Tongue (tissue), 2 donors: Measurements from ENCODE around the gene ZNF573. TPM values are rescaled to one million over a fixed set of nuclear protein-coding genes. Genes with fewer than 3 reads are reported as not detected.
A peak's percentile ranks its signal among the peaks of the same experiment; 100 is the strongest.
"Not testable (repeated sequence)": the region's sequence is repeated elsewhere in the genome, so short reads cannot be mapped to it uniquely, and the experiment has no call there.

Source experiments
- DNase-seq: peaks from one replicate; pipeline ENCODE4 v3.0.0-alpha.2; 2015
- total RNA-seq: library from RNA; depleted of rRNA; stranded (reverse); fragments of >200 nt; gene quantifications from one replicate; pipeline ENCODE4 v1.2.3, GENCODE V29; 2014

ZNF573 gene
- total RNA-seq: 26.8 TPM

DNA sequence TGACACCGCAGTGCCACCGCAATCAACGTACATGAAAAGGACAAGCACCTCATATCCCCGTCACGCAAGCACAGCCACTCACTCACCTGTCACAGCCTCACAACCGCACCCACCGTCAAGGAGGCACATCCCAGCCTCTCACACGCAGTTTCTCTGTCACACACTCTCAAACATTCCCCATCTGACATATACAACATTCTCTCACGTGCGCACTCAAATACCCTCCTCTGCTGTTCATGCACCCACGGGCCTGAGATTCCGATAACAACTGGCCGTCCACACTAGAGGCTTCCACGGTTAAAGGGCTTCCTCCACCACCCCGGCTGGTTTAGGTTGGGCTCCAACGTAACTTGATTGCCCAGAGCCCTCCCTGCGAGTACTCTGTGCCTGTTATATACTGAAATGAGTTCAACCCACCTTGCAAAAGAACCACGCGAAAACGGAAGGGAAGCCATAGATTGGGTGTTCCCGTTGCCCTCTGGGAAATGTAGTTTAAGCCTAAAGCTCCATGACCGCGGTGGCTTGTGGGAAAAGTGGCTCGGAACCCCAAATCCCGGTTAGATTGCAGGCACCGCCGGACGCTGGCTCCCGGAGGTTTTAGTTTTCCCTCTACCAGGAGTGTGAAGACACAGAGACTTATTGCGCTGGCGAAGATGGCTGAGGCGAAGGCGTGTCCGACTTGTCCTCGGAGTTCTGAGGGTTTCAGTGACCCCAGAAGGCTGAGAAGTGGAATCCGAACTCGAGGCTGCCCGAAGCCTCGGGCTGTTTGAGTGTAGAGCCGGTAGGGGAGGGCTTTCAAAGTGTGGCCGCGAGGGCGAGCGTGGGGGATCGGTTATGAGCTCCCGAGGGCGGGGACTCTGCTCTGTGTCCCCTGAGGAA lies at the start of gene ZNF573:
Gene ZNF573 (minus strand): TSS at position 460 of the 879 bp plus-strand sequence. CDS start 5,857 bp downstream, outside the sequence.
- peak; percentile 97 for DNase-seq

DNA sequence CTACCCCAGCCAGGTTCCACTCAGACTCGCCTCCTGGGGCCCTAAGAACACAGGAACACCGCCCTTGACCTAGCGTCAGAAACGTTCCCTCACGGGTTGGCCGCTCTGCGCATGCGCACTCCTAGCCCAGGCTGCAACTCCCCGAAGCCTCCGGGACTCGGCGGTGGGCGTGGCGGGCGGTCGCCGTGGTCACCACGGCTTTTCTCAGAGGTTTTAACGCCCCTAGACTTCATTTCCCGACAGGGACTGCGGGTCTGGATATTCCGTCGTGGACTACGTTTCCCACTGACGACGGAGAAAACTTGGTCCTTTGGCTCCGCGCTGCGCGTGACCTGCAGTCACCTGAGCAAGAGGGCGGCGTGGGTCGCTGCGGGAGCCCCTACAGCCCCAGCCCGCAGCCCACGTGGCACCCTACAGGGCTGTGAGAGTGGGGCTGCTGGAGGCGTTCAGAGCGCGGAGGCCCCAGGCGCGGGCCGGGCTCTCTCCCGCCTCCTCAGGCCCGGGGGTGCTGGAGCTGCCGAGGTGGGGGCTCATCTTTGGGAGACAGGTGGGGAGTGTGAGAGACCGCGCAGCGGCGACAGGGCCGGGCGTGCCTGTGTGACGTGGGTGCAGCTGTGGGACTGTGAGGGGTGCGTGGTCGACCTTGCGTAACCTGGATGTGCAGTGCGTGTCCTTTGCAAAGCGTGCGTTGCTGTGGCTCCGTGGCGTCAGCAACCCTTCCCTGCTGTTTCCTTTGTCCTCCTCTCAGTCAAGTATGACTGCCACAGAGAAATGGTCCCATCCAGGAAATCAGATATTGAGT lies 38.0 kb upstream of the ZNF573 start:
- DNase-seq: peak; percentile 94

- not testable (repeated sequence) for DNase-seq
Observed at GRCh38 chr19:37815611-37816010, 36.2 kb upstream of the ZNF573 start.

DNA sequence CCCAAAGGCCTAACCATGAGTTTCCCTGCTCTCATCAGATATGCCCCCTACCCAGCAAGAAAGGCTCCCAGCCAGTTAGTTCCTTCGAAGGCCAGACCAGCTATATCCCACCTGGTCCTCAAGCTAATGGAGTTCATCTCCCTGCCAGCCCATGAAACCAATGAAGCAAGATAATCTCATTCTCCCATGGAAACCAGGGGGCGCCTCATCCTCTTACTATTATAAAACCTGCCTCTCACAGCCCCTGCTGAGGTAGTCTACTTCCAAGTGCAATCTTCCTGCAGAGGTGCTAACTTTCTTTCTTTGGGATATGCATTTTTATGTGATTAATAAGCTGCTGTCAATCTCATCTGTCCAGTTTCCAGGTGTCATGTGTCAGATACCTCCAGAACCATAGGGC lies 34.0 kb upstream of the ZNF573 start:
- no peak for DNase-seq

DNA sequence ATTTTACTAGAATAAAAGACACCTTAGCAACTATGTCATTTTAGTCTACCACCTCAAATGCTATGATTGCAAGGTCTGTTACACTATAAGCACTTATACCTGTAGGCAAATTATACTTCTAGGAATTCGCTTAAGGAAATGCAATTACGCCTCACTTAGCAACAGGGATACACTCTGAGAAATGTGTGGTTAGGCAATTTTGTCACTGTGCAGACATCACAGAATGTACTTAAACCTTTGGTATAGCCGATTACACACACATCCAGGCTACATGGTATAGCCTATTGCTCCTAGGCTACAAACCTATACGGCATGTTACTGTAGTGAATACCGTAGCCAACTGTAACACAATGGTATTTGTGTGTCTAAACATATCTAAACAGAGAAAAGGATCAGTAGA lies 30.0 kb upstream of the ZNF573 start:
- no peak for DNase-seq

DNA sequence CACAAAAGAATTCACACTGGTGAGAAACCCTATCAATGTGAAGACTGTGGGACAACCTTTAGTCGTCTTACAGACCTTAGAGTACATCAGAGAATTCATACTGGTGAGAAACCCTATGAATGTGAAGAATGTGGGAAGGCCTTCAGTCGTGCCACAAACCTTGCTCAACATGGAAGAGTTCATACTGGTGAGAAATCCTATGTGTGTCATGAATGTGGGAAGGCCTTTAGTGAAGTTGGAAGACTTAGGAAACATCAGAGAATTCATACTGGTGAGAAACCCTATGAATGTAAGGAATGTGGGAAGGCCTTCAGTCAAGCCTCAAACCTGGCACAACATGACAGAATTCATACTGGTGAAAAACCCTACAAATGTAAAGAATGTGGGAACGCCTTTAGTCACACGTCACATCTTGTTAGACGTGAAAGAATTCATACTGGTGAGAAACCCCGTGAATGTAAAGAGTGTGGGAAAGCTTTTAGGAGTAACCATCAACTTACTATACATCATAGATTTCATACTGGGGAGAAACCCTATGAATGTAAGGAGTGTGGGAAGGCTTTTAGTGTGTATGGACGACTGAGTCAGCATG lies 24.0 kb upstream of the ZNF573 start:
- DNase-seq: no peak

DNA sequence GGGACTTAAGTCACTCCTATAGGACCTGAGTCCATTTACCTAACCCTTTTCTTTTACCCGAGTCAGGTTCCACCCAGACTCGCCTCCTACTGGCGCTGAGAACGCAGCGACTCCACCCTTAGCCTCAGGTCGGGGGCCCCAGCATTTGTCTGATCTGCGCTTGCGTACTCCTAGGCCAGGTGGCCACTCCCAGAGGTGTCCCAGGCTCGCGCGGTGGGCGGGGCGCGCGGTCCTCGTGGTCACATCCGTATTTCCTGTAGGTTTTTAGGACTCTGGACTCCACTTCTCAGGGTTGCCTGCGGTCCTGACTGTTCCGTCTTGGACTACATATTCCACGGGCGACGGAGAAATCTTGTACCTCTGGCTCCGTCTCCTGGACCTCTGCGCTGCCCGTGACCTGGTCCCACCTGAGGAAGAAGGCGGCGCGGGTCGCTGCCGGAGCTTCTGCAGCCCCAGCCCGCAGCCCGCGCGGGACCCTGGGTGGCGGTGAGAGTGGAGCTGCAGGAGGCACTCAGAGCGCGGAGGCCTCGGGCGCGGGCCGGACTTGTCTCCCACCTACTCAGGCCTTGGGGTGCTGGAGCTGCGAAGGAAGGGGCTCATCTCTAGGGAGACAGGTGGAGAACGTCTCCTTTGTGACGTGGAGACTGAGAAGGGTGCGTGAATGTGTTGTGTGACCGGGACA lies 11.0 kb upstream of the ZNF573 start:
- no peak for DNase-seq

GRCh38 chr19:37778613-37779126 lies 716 bp downstream of the ZNF573 start:
- no peak for DNase-seq

DNA sequence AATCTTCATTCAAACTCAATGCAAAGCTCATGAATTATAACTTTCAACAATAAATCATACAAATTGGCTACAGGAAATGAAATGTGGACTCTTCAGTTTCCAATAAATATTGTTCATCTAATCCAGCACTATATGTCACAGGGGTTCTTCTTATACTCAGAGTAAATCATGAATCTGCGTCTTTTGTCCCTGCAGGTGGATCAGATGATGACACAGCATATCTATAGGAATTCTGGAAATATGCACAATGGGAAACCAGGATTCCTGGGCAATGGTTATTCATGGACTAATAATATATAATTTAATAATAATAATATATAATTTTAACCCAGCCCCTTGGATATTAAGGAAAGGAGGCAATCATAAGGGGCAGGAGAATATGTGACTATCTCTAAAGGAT lies 8.4 kb downstream of the ZNF573 start:
- DNase-seq: no peak

GRCh38 chr19:37763488-37763887 lies 15.9 kb downstream of the ZNF573 start:
- no peak for DNase-seq

- not testable (repeated sequence) for DNase-seq
Observed at GRCh38 chr19:37757683-37758082, 21.7 kb downstream of the ZNF573 start.

- DNase-seq: no peak
Observed at GRCh38 chr19:37738371-37738770, 41.0 kb downstream of the ZNF573 start.

- peak; percentile 6 for DNase-seq
Observed at GRCh38 chr19:37725181-37725580, 54.2 kb downstream of the ZNF573 start.

DNA sequence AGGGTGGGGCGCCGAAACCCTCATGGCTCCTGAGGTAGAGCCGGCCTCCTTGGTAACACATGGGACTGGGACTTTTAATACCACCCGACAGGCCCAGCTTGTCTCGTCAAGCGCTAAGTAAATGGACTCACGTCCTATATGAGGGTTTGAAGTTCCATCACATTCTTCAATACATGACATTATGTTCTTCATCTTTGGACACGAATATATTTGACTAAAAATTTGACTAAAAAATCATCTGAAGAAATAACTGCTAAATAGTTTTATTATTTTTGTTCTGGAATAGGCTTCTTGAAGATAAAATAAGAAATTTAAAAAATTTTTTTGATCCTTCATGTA lies 59.5 kb downstream of the ZNF573 start:
- DNase-seq: no peak

GRCh38 chr19:37719111-37719926 lies 60.1 kb downstream of the ZNF573 start, which contains the start of gene ZNF607:
ZNF607 (minus strand) TSS chr19:37719761; CDS start chr19:37711618, 8,143 bp downstream.
- peak; percentile 98 for DNase-seq

GRCh38 chr19:37718304-37718703 lies 61.1 kb downstream of the ZNF573 start:
- DNase-seq: no peak

DNA sequence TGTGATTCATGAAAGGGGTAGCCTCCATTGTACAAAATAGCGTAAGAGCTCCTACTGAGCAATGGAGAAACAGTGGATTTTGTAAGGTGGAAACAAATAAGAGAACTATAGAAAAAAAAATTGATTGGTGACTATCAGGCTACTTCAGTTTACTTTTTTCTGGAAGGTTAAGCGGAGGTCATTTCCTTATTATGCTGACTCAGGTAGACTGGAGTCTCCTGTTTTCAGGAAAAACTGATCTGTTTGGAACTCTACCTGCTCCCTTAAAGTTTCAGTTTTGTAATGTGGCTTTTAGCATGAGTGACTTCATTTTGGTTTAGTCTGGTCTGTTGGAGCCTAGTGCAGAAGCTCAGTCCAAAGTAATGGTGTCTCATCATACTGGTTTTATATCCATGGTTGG lies 63.2 kb downstream of the ZNF573 start:
- no peak for DNase-seq

DNA sequence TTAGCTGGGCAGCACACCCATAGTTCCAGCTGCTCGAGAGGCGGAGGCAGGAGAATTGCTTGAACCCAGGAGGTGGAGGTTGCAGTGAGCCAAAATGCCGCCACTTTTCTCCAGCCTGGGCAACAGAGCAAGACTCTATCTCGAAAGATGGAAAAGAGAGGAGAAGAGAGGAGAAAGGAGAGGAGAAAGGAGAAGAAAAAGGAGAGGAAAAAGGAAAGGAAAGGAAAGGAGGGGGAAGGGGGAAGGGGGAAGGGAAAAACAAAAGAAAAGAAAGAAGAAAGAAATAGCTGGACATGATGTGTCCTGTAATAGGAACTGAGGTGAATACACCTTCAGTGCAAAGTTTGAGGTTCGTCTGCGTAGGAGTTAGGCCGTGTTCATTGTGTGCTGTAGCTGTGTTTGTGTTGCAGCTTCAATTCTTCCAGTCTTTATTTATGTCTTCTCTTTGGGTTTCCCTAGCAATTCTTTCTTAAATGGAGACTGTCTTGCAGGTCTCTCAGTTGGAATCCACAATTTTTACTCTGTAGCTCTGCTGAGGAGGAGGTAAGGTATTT lies 73.3 kb downstream of the ZNF573 start:
- no peak for DNase-seq

- DNase-seq: no peak
Observed at GRCh38 chr19:37699057-37699456, 80.3 kb downstream of the ZNF573 start.

- DNase-seq: peak; percentile 37
Observed at GRCh38 chr19:37698216-37698615, 81.2 kb downstream of the ZNF573 start.
